ENCODE data around the gene PACSIN2.

- TF ChIP-seq POLR2A (IDR thresholded peaks at IDR 0.05) (no peak), CTCF (IDR thresholded peaks at IDR 0.05) (no peak), POLR2AphosphoS5 (IDR thresholded peaks at IDR 0.05) (no peak)
These were observed 137.8 kb downstream of the PACSIN2 start for GRCh38 chr22:42877158-42877557.
